ENCODE measurements around the gene PIPOX. TPM values are rescaled to one million over a fixed set of nuclear protein-coding genes. Genes with fewer than 3 reads are reported as not detected.

Gene PIPOX
- total and polyA plus RNA-seq, 7 donors, result 0.71 to 20.5 (median 8.7) TPM; not detected in 1

GRCh38 chr17:29066047-29066446 is 23.1 kb downstream of the PIPOX start:
- intact Hi-C loops (cut with DNase I), result no loop called here
- Histone ChIP-seq H3K27ac (no peak overlapping the region), H3K36me3 (no peaks in the 10 kb centered on the region), H3K4me3 (no peak overlapping the region), H3K4me1 (no peaks in the 10 kb centered on the region), H3K27me3 (peaks cover 0 to 29% (median 0%) of the 10 kb centered on the region in 3 donors), H3K9me3 (no peaks in the 10 kb centered on the region)
- 85 to 86% methylated on average over 7 of the region's 7 CpGs for WGBS, 2 donors
- DNase-seq, result no peak
- TF ChIP-seq EP300 (IDR thresholded peaks at IDR 0.05) (no peak), CTCF (IDR thresholded peaks at IDR 0.05) (no peak), POLR2AphosphoS5 (IDR thresholded peaks at IDR 0.05) (no peak), POLR2A (IDR thresholded peaks at IDR 0.05) (no peak)

DNA sequence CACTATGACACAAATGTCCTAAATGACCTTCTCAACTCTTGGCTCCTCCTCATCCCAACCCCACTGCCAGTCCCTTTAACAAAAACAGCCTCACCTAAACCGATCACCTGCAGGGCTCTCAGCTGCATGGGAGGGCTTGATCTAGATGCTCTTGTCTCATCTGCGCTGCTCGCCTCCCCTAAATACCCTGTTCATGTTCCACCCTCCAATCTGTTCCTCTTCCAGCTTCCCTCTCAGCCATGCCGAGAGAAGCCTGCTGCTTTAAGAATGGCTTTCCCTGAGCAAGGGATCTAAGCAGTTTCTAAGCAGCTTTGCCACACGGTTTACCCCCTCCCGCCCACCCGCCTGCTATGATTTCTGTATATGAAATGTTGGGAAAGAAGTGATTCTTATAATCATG is 23.7 kb downstream of the PIPOX start:
- Histone ChIP-seq H3K9me3 (no peaks in the 10 kb centered on the region), H3K27ac (no peak overlapping the region), H3K4me1 (no peaks in the 10 kb centered on the region), H3K36me3 (no peaks in the 10 kb centered on the region), H3K4me3 (no peak overlapping the region), H3K27me3 (peaks cover 0 to 29% (median 0%) of the 10 kb centered on the region in 3 donors)
- intact Hi-C loops (cut with DNase I), result no loop called here
- no peak for TF ChIP-seq POLR2A (IDR thresholded peaks at IDR 0.05)
- TF ChIP-seq EP300 (IDR thresholded peaks at IDR 0.05), result no peak
- no peak for TF ChIP-seq POLR2AphosphoS5 (IDR thresholded peaks at IDR 0.05)
- TF ChIP-seq CTCF (IDR thresholded peaks at IDR 0.05), result no peak
- DNase-seq, result no peak
- WGBS, 2 donors, result 80 to 86% methylated on average over 7 of the region's 7 CpGs

DNA sequence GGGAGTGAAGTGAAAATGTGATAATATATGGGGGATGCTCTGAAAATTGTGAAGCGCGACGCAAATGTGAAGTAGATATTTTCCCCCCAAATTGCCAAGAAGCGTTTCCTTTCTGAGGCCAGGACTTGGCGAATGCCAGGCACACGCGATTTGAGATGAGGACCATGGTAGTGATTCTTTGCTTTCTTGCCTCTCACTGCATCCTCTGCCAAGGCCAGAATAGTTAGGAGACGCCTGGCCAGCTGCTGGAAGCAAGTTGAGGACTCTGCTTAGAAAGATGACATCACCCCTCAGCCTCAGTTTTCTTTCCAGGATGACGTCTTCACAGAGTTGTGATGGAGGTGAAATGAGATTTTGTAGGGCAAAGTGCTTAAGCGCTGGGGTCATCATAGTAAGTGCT is 25.9 kb downstream of the PIPOX start:
- 89 to 90% methylated on average over 10 of the region's 10 CpGs for WGBS, 2 donors
- H3K9me3 ChIP-seq, result no peaks in the 10 kb centered on the region
- peaks cover 0 to 25% (median 0%) of the 10 kb centered on the region in 3 donors for H3K27me3 ChIP-seq
- no peak for TF ChIP-seq CTCF (IDR thresholded peaks at IDR 0.05)
- no peak for TF ChIP-seq EP300 (IDR thresholded peaks at IDR 0.05)
- TF ChIP-seq POLR2A (IDR thresholded peaks at IDR 0.05), result no peak
- no peak for TF ChIP-seq POLR2AphosphoS5 (IDR thresholded peaks at IDR 0.05)
- H3K4me1 ChIP-seq, result no peaks in the 10 kb centered on the region
- H3K27ac ChIP-seq, result no peak overlapping the region
- intact Hi-C loops (cut with DNase I), result no loop called here
- no peak for DNase-seq
- H3K4me3 ChIP-seq, result no peak overlapping the region
- H3K36me3 ChIP-seq, result no peaks in the 10 kb centered on the region

DNA sequence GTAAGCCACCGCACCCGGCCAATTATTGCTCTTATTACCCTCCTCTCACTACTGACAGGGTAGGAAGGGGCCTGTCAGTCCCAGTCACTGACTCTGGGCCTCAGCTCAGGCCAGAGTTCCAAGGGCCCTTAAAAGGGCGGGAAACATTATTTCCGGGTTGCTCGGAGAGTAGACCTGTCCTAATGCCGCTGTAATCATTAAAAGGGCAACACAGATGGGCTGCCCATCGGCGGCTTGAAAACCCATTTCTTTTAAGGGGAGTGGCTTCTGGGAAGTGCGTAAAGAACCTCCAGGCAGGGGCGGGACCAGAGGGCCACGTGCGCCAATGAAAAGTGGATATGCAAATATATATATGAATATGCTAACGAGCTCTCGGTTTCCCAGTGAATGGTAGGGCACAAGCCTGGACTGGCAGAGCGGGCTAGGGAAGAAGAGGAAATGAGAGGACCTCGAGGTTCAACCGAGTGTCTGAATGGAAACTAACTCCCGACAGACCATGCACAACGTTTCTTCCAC is 26.6 kb downstream of the PIPOX start:
- Histone ChIP-seq H3K4me3 (no peak overlapping the region), H3K27me3 (peaks cover 0 to 22% (median 0%) of the 10 kb centered on the region in 3 donors), H3K4me1 (no peaks in the 10 kb centered on the region), H3K9me3 (no peaks in the 10 kb centered on the region), H3K27ac (no peak overlapping the region), H3K36me3 (peaks cover 0 to 7% (median 0%) of the 10 kb centered on the region in 4 donors)
- 44 to 63% methylated on average over 19 of the region's 19 CpGs for WGBS, 2 donors
- TF ChIP-seq POLR2AphosphoS5 (IDR thresholded peaks at IDR 0.05) (no peak), POLR2A (IDR thresholded peaks at IDR 0.05) (no peak), EP300 (IDR thresholded peaks at IDR 0.05) (no peak), CTCF (IDR thresholded peaks at IDR 0.05) (no peak)
- DNase-seq, result no peak
- intact Hi-C loops (cut with DNase I), result no loop called here

DNA sequence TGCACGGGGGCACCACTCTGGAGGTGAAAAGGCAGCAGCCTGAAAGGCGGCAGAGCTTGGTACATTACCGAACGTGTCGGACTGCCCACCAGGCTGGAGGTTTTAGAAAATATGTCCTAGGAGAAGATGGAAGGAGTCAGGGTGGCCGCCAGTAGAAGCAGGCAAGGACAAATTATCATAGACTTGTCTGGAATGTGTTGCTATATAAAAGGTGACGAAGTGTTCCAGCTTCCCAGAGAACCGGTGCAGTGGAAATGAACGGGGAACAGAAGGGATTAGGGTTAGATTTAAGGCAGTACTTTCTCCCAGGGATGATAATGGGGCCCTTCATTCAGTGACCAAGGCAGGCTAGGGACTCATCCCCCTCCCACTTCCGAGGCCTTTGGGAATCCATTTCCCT is 27.4 kb downstream of the PIPOX start:
- 83% methylated on average over 10 of the region's 10 CpGs for WGBS, 2 donors
- Histone ChIP-seq H3K36me3 (peaks cover 0 to 12% (median 0%) of the 10 kb centered on the region in 4 donors), H3K27me3 (peaks cover 0 to 16% (median 0%) of the 10 kb centered on the region in 3 donors), H3K27ac (no peak overlapping the region), H3K4me1 (no peaks in the 10 kb centered on the region), H3K9me3 (no peaks in the 10 kb centered on the region), H3K4me3 (no peak overlapping the region)
- intact Hi-C loops (cut with DNase I), result no loop called here
- TF ChIP-seq CTCF (IDR thresholded peaks at IDR 0.05), result no peak
- no peak for TF ChIP-seq POLR2A (IDR thresholded peaks at IDR 0.05)
- no peak for TF ChIP-seq EP300 (IDR thresholded peaks at IDR 0.05)
- TF ChIP-seq POLR2AphosphoS5 (IDR thresholded peaks at IDR 0.05), result no peak
- DNase-seq, result no peak

Measured in sigmoid colon (tissue), 7 donors.